GM18517 (cell line): ENCODE data around the gene CRIP1.

Experiments
- ATAC-seq: cut with Tn5 transposase; IDR thresholded peaks from one replicate; pipeline ENCODE4 v1.9.1; 2021; ENCODE audit warnings: mild to moderate bottlenecking, moderate library complexity; ENCODE audit not compliant: unreplicated experiment

The CRIP1 gene

DNA sequence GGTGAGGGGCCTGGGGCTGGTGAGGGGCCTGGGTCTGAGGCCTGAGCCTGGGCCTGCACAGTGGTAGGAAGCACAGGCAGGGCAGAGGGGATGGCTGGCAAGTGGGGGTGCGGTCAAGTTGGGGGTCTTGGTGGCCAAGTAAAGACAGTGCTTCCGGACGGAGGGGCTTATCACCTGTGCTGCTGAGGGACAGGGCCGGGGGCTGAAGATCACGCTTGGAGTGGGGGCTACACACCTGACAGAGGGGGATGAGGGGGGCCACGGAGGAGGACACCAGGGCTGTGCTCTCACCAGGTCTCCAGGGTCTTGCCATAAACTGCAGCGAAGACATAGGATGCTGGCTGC, 16.6 kb downstream of the CRIP1 start:
- ATAC-seq: no peak

DNA sequence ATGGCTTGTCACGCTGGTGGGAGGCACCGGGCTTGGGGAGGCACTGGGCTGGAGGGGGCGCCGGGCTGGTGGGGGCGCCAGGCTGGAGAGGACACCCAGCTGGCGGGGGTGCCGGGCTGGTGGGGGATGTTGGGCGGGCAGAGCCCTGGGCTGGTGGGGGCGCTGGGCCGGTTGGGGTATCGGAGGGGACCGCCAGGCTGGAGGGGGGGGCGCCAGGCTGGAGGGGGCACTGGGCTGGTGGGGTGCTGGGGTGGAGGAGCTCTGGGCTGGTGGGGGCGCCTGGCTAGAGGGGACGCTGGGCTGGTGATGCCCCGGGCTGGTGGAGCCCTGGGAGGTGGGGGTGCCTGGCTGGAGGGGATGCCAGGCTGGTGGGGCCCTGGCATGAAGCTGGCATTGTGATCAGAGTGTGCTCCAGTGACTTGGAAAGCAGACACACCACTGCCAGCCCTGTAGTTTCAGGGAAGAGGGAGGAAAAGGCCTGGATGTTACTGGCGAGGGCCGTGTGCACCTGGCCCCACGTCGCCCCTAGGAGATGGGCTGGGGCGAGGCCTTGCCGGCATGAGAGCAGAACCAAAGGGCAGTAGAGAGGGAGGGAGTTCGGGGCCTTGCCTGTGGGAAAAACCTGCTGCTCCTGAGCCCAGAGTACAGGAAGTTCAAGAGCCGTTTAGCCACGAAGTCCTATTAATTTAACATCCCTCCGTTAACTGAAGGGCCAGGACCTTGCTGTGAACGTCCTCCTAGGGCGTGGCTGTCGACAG, 17.4 kb downstream of the CRIP1 start:
- ATAC-seq: no peak

DNA sequence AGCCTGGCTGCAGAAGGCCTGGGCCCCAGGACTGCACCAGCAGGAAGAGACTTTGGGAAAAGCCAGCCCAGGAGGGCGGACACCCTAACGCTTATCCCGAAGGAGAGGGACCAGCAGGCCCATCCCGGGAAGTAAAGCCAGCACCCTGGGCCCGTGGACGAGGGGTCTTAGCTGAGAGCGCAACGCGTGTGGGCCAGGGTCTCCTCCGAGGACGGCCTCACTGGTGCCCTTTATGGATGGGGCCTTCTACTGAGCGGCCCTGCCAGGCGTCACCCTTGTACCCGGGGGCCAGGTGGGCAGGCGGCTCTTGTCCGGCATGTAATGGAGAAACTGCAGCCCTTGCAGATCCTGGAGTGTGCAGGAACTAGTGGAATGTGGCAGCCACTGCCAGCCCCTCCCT, 18.4 kb downstream of the CRIP1 start:
- no peak for ATAC-seq

DNA sequence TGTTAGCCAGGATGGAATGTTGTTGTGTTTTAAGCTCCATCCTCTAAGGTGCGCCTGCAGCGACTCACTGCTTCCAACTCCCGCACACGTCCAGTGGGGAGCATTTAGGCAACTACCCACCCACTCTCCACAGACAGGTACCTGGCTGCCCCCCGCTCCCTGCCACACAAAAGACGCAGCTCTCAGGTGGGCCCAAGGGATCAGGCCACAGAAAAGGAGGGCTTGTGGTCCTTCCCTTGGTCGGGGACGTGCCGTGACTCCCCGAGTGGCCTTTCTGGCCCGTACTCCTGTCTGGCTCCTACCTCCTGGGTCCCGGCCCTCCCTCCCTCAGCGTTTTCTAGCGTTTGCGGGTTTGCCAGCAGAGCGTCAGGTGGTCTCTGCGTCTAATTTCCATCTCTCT, 20.6 kb downstream of the CRIP1 start:
- no peak for ATAC-seq

DNA sequence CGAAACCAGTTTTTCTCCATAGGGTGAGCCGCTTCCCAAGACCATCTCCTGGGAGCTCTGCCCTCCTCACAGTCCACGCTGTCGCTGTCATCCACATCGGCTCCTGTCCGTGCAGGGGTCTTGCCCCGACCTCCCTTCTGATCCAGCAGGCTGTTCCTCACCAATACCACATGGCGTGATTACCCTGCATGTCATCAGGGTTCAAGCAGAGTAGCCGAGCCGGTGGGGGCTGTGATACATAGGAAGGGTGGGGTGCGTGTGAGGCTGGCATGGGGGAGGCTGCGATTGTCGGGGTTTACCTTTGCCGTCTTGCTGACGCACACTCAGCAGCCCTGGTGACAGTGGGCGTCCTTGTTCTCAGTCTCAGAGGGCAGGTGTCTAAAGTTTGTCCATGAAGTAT, 21.4 kb downstream of the CRIP1 start:
- ATAC-seq: no peak

DNA sequence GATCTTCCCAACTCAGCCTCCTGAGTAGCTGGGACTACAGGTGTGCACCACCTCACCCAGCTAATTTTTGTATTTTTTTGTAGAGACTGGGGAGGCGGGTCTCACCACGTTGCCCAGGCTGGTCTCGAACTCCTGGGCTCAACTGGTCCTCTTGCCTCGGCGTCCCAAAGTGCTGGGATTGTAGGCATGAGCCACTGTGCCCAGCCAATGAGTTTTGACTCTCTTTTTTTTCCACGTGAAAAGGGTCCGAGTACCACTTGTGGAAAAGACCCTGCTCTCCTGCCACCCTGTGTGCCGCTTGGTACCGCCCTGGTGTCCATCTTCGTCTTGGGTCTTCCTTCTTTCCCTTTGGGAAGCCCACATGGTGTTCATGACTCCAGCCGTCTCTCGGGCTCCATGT, 21.9 kb downstream of the CRIP1 start:
- ATAC-seq: no peak

DNA sequence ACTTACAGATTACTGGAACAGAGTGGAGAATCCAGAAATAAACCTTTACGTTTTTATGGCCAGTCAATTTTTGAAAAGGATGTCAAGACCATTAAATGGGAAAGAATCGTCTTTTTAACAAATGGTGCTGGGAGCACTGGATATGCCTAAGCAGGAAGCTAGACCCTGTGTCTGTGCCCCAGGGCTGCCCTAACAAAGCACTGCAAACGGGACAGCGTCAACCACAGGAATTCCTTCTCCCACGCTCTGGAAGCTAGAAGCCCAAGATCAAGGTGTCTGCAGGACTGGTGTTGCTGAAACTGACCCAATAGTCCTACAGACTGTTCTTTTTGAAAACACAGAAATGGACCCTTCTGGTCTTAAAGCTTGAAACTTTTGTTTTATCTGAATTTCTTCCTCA, 30.4 kb downstream of the CRIP1 start:
- ATAC-seq: no peak

DNA sequence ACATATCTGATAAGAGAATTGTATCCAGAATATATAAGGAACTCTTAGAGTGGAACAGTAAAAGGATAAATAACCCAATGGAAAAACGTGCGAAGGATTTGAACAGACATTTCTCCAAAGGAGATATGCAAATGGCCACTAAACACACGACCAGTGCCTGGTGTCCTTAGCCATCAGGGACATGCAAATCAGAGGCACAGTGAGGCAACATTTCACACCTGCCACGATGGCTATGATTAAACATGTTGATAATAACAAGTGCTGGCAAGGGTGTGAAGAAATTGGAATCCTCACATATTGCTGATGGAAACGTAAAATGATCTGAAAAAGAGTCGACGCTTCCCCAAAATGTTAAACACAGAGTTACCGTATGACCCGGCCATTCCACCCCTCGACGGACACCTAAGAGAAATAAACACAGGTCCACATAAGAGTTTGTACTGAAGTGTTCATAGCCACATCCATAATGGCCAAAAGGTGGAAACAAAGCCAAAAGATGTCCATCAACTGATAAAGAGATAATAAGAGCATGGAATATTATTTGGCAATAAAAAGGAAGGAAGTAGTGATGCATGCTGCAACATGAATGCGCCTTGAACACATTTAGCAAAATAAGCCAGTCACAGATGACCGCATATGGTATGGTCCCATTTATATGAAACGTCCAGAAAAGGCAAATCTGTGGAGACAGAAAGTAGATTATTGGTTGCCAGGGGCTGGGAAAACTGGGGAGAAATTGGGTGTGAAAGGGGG, 33.4 kb downstream of the CRIP1 start:
- ATAC-seq: no peak

DNA sequence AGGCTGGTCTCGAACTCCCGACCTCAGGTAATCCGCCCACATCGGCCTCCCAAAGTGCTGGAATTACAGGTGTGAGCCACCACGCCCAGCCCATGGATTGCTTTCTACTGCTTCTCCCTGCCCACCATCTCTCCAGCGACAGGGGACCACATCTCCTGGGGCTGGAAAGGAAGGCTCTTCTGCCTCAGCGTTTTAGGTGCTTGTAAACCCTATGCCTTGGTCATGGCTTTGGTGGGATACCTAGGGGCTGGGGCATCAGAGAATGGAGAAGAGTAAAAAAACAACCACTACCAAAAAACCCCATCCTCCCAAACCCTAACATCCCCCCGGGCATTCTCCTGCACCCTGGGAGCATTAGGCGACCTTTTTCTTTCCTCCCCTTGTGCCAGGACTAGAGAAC, 38.6 kb downstream of the CRIP1 start:
- ATAC-seq: no peak

DNA sequence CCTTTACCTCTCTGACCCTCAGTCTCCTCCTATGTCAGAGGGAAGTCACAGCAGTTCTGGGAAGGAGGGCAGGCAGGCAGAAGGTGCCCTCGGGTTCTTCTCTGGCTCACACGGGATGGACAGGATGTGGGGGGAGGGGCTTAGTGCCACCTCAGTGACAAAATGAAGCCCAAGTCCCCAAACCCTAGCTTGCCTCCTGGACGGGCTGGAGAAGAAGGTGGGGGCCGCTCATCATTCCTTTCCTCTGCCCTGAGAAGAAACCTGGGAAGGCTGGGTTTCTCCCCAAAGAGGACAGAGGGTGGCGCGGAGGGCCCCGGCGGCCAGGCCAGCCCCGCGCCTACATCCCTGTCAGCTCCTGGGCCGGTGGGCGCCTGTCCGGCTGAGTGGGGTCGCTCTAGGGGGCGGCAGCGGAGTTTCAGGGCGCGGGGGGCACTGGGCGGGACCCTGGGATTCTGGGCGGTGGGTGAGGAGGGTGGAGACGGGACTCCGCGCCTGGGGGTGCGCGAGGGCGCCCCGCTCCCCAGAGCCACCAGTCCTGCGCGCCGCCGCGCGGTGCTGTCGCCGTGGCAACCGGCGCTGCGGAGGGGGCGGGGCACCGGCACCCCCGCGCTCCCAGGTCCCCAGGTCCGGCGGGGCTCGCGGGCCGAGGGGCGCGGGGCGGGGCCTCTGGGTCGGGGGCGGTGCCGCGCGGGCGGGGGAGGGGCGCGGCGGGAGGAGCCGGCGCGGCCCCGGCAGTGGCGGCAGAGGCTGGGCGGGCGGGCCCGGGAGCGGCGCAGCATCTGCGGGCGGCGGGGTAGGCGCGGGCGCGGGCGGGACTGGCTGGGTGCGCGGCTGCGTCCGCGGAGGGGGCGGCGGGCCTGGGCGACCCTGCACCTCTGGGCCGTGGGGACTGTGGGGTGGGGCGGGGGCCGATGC, 39.4 kb downstream of the CRIP1 start, which contains the start of gene TMEM121:
Gene TMEM121 (plus strand): TSS at position 723 of the 915 bp plus-strand sequence. CDS start 2,252 bp downstream, outside the sequence.
- no peak for ATAC-seq

DNA sequence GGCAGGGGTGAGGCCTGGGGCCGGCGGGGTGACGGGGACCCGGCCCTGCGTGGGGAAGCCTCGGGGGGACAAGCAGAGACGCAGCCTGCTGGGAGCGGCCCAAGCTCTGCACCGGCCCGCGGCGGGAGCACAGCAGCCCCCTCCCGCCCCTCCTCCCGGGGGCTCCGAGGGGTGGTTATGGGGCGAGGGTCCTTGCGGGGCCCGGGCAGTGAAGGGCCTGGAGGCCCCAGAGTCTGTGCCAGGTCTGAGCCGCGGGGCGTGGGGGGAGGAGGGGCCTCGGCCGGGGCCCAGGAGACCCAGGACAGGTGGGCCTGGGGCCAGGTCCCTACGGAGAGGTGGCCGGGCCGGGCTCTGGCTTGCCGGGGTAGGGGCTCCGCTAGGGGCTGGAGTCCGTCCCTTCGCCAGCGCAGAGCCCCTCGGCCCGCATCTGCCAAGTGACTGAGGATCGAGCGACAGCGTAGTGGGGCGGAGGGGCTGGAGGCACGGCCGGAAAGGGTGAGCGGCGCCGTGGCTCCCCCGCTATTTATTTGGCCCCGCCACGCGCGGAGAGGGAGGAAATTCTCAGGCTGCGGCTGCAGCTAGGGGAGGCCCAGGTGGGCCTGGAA, 40.2 kb downstream of the CRIP1 start:
- no peak for ATAC-seq

DNA sequence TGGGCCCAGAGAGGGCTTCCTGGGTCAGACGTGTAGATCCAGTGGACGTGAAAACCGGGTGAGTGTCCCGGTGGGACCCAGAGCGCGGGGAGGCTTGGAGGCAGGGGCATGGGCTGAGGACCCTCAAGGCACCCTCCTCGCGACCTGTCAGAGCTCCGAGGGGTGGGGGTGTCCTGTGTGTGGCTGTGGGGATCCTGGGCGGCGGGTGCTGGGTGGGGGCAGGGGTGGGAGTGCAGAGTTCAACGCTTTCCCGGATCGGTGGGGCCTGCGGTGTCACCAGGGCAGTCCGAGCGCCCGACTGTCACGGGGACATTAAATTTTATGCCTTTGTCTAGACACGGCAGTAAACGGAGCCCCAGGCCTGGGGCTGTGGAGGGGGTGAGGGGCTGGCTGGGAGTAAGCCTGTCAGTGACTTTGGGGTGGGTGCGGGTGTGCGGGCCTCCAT, 40.7 kb downstream of the CRIP1 start:
- ATAC-seq: no peak

DNA sequence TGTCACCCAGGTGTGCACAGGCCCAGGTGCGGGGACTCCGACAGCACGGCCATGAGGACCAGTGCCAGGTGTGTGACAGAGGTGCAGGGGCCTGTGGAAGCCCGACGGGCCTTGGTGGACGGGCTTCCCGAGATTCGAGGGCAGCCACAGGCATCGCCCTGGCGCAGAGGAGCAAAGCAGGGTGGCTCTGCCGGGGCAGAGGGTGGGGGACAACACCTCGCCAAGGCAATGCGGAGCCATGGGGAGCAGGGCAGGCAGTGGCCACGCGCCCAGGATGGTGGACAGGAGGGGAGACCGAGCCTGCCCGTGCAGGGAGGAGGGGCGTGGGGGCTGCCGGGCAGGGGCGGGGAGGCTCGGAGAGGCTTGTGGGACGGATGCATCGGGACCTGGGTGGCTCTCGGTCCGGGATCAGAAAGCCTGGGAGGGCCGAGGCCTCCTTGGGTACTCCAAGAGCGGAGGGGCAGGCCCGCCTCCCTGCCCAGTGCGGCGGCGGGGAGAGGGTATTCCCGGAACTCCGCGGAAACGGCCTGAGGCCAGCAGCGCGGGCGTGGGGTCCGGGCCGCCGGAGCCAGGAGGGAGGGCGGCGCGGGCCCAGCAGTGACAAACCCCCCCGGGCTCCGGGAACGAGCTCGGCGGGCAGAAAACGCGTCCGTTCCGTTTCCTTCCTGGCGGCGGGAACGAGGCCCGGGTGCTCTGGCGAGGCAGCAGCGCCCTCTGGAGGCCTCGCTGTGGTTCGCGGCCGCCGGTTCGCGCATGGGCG, 41.3 kb downstream of the CRIP1 start:
- no peak for ATAC-seq

DNA sequence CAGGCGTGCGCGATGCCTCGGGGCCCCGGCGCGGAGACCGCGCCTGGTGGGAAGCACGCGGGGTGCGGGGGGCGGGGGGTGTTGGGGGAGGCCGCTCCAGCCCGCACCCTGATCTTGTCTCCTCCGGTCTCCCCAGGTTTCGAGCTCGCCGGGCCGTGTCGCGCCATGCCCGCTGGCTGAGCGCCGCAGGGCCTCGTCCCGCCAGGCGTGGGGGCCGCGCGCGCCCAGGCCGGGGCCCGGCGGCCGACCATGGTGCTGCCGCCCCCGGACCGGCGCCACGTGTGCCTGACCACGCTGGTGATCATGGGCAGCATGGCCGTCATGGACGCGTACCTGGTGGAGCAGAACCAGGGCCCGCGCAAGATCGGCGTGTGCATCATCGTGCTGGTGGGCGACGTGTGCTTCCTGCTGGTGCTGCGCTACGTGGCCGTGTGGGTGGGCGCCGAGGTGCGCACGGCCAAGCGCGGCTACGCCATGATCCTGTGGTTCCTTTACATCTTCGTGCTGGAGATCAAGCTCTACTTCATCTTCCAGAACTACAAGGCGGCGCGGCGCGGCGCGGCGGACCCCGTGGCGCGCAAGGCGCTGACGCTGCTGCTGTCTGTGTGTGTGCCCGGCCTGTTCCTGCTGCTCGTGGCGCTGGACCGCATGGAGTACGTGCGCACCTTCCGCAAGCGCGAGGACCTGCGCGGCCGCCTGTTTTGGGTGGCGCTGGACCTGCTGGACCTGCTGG, 42.1 kb downstream of the CRIP1 start:
- no peak for ATAC-seq

DNA sequence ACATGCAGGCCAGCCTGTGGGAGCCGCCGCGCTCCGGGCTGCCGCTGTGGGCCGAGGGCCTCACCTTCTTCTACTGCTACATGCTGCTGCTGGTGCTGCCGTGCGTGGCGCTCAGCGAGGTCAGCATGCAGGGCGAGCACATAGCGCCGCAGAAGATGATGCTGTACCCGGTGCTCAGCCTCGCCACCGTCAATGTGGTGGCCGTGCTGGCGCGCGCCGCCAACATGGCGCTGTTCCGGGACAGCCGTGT, 42.6 kb downstream of the CRIP1 start:
- no peak for ATAC-seq

DNA sequence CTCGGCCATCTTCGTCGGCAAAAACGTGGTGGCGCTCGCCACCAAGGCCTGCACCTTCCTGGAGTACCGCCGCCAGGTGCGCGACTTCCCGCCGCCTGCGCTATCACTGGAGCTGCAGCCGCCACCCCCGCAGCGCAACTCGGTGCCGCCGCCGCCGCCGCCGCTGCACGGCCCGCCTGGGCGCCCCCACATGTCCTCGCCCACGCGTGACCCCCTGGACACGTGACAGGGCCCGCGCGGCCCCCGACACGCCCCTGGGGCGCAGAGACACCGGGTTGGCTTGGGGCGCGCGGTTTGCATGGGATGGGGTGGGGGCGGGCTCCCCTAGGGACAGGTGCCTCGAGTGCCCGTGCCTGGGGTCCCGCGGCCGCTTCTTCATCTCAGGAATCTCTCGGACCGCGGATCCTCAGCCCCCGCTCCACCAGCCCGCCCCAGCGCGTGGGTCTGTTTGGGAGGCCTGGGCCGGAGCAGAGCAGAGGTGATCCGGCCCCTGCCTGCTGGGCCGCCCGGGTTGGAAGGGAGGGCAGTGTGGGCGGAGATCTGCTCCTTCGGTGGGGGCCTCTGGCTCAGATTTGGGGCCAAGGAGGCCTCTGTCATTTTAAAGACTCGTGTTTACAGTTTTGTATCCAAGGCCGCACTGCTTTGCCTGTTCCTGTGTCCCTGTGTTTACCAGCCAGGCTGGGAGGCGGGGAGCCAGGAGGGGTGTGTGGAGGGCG, 43.0 kb downstream of the CRIP1 start:
- no peak for ATAC-seq

DNA sequence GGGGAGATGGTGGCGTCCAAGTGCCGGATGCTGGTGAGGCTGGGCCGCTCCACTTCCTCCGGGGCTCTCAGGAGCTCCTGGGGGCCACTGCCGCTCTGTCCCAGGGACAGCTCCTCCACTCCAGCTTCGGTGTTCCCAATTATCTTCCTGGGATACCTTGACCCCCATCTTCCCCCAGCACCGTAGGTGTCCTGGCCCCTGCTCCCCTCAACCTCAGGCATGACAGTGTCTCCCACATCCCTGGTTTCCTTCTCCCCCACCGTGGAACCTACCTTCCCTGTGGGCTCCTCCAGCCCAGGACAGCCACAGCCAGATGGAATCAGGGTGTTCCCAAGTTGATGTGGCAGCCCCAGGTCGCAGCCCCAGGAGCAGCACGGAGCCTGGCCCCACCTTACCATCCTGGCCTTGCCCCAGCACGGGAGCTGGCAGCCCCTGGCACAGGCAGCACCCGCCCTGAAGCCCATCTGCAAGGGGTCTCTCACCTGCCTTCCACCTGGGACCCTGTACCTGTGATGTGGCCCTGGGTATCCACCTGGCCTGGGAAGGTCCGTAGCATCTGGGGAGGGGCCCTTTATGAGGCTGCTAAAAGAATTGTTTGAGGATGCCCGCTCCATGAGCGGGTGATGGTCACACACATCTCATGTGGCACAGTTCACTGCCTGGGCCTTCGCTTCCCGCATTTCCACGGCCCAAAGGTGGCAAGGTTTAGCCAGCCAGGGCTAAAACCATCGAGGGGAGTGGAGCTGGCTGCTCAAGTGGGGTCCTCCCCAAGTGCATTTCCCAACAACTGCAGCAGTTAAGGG, 43.8 kb downstream of the CRIP1 start:
- no peak for ATAC-seq

DNA sequence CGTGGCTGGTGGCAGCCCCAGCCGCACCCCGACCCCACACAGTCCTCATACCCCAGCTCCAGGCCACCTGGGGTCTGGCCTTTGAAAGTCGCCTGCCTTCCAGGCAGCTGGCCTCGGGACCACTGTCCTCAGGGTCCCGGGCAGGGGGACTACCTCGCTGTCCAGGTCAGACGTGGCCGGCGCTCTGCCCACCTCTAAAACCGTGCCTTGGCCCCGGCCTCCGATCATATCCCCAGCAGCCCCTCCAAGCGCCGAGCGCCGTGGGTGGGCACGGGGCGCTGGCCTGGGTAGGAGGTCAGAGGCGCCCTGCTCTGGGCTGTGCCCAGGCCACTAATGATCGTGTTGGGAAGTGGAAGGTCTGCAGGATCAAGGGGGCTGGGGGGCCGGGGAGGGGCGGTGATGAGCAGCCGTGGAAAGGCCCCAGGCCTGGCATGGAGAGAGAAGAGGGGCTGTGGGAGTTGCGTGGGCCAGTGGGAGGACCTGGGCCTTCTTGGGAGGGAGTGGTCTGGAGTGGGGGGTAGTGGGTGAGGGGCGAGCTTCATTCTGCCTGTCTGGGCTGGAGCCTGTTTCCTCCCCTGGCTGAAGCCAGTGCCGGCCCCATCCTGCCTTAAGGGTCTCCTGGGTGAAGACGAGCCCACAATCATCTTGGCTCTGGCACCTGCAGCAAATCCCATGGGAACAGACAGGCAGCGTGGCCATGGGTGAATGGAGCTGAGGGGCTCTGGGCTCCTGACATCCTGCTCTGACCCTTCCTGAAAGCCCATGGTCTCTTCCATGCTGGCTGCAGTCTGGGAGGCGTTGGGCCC, 44.6 kb downstream of the CRIP1 start:
- ATAC-seq: no peak
